NOMO-1 treated with dmso at 0.1 percent for 144 hours (cell line): ENCODE results near the gene GPR39.

ENCODE experiments used
- DNase-seq: peaks from one replicate; lab custom pipeline; 2025; ENCODE audit not compliant: unreplicated experiment; lab: John Stamatoyannopoulos, UW

The GPR39 gene

DNA sequence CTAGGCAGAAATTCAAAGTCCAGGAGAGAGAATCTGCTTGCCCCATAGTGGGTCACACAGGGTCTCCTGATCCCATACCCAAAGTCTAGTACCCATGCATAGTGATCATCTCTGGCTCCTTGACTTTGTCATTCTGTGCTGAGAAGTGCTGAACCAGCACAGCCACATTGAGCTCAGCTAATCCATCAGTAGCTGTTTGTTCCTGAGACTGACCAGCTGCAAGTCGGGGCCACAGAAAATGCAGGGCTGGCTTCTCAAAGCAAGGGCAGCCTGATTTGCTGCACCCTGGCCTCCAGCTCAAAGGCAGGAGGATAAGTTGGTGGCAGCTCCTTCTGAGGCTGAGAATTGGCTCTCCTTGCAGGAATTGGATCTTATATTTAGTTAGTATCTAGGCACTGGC lies 181.2 kb downstream of the GPR39 start:
- DNase-seq, result no peak

DNA sequence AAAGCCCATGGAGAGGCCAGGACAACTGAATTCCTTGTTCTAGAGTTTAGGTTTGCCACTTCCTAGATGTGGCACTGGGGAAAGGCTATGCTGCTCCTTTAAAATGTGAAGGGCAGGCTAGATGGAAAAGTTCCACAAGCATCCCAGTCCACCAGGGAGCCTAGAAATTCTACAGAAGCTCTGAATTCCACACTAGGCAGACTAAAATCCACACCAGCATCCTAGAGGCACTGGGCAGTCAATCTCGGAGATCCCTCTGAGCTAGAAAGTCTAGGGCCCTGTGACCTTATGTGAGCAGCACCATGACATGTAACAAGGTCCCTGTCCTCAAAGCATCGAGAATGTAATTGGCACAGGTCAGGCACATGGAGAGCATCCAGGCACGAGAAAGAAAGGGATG lies 181.9 kb downstream of the GPR39 start:
- no peak for DNase-seq

DNA sequence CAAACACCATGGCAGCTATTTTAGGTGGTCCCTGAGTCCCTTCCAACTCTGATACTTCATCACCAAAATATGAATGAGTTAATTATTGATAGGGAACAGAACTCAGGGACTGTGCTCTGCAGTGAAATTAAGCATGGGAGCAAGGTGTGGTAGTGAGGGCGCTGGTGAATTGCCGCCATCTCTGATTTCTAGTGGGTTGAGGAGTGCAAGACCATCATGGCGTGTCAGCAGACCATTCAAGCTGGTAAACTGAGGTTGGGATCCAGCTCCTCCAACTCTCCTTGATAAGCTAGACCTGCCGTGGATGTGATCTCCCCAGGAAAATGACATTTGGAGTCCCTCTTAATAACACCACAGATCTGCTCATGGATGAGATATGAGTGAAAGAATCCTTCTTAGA lies 183.0 kb downstream of the GPR39 start:
- no peak for DNase-seq

DNA sequence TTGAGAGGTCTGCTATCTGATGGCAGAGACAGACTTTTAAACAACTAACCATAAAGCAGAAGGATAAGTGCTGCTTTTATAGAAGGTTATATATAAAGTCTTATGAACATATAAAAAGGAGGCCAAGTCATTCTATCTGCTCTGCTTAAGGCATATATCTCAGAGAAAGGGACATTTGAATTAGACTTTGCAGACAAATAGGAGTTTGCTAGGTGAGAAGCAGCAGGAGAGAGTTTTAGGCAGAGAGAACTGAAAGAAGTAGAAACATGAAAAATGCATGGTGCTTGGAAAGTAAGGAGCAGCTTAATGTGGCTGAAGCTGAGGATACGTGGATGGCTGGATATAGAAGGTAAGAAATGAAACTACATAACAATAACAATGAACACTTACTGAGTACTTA lies 188.0 kb downstream of the GPR39 start:
- no peak for DNase-seq

DNA sequence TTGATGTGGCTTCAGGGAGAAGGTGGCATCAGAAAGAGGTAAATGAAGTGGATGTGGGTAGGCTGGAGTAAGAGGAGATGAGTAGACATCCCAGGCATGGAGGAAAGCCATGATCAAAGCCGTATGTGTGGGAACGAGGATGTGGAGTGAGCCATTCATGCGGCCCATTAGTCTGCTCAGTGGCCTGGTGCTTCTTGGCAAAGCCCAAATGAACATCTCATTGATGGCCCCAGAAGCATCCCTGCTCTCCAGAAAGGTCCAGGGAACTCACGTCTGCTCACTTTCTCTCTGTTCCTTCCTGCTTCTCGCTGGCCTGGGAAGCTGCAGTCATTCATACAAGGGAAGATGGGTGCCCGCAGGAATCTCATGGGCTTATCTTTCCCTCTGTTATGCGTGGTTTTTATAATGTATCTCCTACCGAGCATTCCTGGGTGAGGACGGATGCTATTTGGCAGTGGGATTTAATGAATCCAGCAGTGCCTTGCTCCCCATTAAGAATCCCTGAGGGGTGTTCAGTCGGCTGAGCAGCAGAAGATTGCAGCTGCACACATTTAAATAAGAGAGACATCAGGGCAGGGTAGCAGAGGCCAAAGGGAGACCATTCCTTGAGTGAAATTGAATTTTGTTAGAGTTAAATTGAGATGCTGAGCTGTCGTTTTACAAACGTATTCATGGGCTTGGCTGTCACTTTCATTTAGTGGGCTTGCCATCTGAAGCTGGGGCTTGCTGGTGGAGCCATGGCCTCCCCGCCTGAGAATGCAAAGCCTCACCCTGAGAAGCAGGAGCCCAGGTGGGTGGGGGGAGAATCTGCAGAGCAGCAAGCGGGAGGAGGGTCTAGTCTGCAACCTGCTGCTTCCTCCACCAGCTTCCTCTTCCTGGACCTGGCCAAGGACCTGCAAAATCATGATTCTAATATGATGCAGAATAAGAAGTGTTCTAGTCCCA lies 188.9 kb downstream of the GPR39 start:
- no peak for DNase-seq

DNA sequence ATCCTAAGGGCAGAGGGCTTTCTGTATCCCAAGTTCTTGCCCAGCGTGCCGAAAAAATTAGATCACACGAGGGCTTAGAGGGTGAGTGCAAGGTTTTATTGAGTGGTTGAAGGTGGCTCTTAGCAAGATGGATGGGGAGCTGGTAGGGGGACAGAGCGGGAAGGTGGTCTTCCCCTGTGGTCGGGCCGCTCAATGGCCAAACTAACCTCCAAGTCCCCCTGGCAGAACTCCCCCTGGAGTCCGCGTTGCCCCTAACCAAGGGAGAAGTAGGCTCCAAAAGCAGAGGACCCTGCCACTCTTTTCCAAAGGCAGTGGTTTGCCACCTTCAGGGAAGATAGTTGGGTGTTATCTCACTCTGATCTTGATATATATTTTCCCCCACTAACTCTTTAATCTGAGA lies 190.0 kb downstream of the GPR39 start:
- no peak for DNase-seq

DNA sequence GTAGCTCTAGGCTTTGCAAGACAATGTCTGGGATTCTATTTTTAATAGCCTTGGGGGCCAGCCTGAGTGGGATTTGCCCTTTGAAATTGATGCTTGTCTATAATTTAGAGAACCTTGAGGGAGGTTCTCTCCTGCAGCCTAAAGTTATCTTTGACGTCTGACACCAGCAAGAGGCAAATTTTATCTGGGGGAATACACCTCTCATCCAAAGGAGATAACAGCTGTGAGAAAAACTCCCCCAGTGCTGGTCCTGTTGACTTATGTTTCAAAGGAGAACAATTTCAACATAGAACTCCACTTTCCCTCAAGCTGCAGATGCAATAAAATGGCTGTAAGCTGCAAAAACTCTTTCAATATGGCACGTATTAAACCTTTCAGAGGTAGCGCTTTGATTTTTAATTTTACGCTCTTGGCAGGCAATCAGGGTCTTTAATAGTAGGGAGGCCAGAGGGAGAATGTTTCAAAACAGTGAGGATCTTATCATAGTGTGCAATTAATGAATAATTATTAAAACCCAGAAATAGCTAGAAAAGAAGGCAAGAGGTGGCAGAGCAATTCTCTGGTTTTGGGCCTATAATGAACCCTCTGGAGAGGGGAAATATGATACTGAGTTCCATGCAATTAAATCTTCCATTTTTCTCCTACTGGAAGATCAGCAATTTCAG lies 191.0 kb downstream of the GPR39 start:
- no peak for DNase-seq

DNA sequence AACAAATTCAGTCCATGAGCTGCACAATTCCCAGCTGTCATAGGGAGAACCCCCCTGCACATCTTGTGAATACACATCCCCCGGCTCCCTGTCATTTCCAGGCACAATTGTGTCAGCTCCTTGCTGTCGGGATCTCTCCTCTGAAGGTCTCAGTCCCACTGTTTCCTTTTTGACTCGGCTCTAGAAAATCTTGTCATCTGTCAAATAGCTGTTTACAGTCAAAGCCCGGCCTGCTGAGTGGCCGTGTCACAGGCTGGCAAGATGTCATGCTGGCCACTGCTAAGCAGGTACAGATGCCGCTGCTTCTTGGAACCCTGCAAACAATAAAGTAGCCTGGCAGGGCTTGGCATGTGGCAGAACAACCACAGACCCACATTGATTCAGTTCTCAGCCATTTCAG lies 191.7 kb downstream of the GPR39 start:
- DNase-seq, result no peak

DNA sequence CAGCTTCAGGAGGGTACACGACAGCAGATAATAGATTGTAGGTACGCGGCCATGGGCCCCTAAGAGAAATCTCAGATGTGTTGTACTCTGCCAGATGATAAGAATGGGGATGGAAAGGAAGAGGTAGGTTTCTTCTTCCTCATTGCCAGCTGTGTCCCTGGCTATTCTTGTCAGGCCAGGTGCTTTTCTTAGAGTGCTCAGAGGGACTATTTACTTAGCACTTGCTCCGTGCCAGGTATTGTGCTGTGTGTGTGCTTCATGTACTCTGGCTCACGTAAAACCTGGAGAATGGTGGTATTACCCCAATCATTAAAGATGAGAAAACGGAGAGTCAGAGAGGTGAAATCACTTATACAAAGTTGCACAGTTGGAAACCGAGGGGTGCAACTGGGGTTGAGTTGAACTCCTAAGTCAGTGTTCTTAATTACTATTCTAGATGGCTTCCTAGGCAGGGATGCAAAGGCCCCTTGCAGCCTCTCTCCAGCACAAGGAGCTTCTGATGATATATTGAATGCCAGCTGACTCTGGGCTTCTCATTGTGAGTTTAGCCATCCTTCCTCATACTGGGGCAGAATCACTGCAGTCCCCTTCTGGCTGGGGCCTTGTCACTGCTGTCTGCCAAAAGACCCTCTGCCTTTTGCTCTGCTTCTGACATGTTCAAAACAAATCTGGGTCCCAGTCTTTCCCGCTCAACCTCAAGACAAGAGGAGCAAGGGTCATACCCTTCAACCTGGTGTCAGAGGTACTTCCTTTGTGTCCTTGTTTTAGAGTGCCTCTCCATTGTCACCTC lies 192.7 kb downstream of the GPR39 start:
- DNase-seq, result no peak

DNA sequence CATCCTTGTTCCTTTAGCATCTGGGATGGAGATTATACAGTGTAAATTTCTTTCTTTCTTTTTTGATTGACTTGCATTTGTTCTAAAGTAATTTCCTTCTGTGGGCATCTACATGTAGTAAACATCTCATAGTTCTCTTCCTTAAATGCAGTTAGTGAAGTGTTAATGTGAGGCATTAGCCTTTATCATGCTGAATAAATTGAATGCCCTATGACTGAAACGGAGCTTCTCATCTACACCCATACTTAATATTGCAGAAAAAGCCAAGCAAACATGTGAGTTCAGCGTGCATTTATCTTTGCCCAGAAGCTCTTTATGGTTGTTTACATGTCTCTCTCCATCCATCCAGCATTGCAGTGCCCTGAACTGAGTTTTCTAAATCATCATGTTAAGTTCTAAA lies 195.1 kb downstream of the GPR39 start:
- DNase-seq, result no peak

DNA sequence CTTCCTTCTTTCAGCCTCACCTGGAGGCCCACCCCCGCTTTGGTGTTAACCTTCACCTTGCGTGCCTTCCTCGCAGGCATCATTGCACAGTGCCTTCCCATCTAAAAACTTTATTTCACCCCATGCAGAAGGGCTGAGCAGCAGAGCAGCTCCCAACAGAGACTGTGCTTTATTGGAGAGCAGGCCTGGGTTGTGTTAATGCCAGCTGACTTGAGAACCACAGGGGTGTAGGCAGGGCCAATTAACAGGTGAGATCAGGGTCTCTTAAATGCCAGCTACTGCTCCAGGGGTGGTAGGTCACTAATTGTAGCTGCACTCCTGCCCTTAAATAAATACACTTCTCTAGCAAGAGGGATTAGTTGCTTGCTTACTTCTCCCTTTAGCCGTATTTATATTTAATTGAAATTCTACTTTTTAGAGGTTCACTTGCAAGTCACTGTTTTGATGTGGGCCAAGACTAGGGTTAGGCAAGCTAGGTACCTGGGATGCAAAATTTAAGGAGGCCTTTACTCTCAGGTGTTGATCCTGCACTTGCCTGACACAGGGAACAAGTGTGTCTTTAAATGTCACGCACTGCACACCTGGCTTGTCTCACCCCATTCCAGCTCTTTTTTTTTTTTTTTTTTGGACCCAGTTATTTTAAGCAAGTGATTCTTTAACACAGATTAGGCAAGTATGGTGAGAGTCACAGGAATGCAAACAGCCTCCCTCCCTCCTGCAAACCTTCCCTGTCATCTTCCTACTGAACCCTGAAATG lies 198.9 kb downstream of the GPR39 start:
- DNase-seq, result no peak

DNA sequence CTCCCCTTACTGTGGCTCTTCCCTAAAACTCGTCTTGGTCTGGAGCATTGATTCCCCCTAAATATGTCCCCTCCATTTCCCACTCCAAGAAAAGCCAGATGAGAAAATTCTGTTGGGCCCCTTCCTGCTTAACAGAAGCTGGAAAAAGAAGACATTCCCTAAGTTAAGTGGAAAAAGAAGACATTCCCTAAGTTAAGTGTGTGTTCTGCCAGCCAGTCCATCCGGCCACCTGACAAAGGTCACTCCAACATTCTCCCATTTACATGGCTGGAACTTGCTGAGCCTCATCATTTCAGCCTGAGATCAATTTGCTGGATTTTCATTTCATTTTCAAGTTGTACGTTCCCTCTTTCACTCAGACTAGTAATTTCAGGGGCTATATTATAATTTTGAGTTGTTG lies 201.4 kb downstream of the GPR39 start:
- DNase-seq, result no peak

DNA sequence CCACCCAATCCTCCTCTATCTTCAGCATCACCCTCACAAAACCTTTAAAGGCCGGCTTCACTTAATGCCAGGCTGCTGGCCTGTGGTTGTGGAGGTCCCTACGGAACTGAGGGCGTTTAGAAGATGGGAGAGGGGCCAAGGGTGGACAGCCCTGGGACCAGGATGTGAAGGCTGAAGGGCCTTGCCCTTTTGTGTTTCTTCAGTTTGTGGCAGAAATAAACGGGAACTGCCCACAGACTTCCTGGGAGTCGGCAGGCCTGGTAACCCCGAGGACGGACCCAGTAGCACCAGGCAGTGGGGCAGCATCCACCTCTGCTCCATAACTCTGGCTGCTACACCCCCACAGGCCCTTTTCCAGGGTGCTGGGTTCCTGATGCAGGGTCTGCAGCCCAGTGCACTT lies 202.1 kb downstream of the GPR39 start:
- no peak for DNase-seq

DNA sequence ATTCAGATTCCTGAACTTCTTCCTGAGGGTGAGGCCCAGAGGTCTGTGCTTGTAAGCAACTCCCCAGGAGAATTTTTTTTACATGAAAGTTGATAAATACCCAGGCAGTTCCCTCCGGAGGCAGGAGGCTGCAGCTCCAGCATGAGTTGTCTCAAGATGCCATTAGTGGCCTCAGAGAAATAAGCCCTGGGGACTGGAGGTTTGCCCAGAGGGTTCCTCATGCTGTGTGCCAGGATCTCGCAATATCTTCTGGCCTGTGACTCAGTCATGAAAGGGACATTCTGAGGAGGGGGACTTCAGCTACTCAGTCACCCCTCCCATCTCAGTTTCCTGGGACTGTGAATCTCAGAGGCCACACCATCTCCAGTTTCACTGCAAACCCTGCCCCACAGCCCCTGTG lies 203.5 kb downstream of the GPR39 start:
- DNase-seq, result no peak

DNA sequence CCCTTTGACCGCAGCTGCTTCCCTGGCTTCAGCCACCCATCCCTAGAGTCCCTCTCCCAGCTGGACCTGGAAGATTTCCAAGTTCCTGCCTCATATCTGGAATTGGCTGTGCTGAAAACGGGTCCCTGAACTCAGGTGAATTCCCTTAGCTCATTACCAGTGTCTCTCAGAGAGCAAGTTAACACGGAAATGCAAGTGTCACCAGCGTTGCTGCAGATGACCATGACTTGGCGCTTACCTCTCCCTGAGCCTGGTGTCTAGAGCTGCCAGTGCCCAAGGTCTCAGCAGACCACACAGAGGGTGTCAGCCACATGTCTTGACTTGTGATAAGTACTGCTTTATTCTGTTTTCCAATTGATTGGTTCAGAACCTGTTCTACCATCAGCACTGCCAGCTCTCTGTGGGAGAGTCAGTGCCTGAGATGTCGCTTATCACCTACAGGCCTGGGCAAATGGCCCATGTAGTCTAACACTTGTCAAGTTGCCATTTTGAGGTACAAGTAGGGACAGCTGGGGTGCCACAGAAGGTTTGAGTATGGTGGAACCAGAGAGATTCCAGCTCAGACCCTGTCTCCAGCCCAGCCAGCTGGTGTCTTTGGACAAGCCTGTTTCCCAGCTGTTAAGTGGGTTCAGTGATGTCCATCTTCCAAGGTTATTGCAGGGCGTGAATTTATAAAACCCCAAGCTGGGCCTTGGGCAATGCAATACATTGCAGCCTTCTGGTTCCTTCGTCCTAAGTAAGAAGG lies 204.7 kb downstream of the GPR39 start:
- no peak for DNase-seq

DNA sequence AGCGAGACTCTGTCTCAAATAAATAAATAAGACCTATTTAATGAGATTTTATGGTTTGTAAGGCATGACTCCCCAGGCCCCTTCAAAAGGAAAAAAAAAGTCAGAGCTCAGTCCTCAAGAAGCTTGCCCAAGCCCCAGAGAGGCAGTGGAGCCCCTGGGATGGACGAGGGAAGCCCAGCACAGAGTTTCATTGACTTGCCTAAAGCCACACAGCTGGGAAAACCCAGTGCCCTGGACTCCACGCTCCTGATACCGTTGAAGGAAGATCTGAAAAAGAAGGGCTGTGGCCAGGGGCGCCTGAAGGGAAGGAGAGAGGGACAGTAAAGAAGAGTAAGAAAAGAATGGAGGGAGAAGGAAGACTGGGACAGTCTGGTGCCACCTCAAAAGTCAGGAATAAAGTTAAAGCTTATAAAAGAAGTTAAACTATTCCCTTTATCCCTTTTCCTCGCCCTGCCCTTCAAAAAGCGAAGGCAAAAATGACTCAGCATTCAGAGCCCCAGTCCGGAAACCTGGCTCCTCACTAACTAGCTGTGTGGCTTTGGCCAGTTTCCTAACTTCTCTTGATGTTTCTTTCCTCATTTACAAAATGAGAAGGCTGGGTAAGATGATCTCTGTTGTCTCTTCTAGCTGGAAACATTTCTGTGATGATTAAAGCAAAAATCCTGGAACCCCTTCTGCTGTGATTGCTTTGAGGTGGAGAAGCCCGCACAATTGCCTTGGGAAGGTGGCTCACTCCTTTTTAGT lies 206.7 kb downstream of the GPR39 start:
- peak; percentile 26 for DNase-seq

DNA sequence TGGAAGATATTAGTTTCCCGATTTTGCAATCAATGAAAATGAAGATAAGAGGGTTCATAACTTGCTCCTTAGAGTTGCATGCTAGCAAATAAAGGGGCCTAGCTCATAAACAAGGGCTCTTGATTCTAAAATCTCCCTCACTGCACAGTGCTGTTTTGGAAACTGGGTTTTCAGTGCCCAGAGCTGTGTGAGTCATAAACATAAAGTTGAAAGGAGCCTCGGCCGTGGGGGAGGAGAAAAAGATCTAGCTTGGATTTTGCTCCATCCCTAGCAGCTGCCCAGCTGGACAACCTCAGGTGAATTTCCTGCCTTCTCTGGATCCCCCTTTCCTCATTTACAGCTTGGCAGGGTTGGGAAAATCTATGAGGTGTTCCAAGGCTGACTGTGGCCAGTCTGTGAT lies 210.9 kb downstream of the GPR39 start:
- no peak for DNase-seq

DNA sequence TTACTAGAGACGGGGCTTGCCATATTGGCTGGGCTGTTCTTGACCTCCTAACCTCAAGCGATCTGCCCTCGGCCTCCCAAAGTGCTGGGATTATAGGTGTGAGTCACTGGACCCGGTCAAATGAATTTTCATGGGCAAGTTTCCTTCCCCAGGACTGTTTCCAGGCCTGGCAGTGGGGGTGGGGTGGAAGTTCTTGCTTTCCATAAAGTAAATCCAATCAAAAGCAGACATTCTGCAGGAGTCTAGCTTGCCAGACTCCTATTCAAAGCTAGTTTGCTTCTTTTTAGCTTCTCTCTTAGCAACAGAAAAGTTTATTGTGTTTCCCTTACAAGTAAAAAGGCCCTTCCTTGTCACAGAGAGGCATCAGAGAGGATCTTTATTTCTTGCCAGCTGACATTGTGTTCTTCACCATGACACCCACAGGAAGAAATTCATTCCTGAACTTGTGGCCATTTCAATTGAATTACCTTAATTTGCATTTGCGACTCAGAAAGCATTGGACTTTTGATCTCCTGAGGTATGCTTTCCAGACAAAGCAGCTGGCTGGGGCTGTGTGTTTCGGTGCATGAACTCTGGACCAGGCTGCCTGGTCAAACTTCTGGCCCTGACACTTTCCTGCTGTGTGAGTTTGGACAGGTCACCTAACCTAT lies 215.5 kb downstream of the GPR39 start:
- DNase-seq, result no peak

DNA sequence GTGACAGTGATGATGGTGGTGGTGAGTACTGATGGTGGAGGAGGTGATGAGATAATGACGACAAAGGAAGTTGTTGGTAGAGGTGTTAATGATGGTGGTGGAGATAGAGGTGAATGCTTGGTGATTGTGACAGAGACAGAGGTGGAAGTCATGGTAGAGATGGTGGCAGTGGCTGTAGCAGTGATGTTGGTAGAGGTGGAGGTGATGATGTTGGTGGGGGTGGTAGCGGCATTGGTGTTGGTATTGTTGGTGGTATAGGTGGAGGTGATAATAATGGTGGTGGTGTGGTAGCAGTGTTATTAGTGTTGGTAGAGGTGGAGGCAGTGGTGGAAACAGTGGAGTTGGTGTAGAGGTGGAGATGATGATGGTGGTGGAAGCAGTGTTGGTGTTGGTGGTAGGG lies 217.0 kb downstream of the GPR39 start:
- no peak for DNase-seq
